ENCODE measurements around the gene TPM1.

- TF ChIP-seq, protein P1, sequence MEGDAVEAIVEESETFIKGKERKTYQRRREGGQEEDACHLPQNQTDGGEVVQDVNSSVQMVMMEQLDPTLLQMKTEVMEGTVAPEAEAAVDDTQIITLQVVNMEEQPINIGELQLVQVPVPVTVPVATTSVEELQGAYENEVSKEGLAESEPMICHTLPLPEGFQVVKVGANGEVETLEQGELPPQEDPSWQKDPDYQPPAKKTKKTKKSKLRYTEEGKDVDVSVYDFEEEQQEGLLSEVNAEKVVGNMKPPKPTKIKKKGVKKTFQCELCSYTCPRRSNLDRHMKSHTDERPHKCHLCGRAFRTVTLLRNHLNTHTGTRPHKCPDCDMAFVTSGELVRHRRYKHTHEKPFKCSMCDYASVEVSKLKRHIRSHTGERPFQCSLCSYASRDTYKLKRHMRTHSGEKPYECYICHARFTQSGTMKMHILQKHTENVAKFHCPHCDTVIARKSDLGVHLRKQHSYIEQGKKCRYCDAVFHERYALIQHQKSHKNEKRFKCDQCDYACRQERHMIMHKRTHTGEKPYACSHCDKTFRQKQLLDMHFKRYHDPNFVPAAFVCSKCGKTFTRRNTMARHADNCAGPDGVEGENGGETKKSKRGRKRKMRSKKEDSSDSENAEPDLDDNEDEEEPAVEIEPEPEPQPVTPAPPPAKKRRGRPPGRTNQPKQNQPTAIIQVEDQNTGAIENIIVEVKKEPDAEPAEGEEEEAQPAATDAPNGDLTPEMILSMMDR (IDR thresholded peaks at IDR 0.05): no peak
- no peak for TF ChIP-seq POLR2A (IDR thresholded peaks at IDR 0.05)
Measured at GRCh38 chr15:63094495-63094931, 52.0 kb downstream of the TPM1 start.
